NOMO-1 (cell line): Measurements from ENCODE around the gene MYPOP.
"Not testable (repeated sequence)": the region's sequence is repeated elsewhere in the genome, so short reads cannot be mapped to it uniquely, and the experiment has no call there.

ENCODE experiments used
- DNase-seq, 2 experiments: peaks; one replicate each; lab custom pipeline; 2025; ENCODE audit not compliant: unreplicated experiment in 2 of 2; lab: John Stamatoyannopoulos, UW

MYPOP gene

DNA sequence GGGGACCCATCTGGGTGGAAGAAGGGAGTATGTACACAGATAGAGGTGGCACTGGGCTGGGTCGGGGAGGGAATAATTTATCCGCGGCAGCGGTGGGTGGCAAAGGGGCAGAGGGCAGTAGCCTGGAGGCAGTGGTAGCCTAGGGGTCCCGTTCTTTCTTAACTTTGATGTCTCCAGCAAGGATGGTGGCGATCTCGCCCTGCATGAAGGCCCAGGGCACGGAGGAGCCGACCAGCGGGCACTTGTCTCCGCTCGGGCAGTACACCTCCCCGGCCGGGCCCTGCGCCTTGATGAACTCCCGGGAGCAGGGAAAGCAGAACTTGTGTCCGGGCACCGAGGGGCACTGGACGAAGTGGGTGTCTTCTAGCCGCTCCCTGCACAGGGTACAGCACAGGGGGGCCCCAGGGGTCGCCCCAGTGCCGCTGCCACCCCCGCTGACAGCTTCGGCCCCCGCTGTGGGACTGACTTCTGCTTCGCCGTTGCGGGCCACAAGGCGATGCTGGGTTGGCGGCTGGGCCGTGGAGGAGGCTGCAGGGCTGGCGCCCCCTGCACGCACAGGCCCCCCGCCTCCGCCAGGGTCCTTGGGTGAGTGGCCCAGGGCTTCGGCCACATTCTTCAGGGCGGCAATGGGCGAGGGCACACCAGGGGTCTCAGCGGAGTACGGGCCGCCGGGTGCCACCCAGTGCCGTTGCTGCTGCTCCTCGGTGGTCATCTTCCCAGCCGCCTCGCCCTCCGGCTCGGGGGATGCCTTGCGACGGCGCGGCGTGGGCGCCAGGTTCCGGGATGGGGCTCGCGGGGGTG is 18.3 kb downstream of the MYPOP start:
- DNase-seq, result no peak

GRCh38 chr19:45883586-45883880 is 18.9 kb downstream of the MYPOP start:
- DNase-seq, result no peak

- DNase-seq, result peak; percentile 70 to 71
These were observed 19.5 kb downstream of the MYPOP start for GRCh38 chr19:45882652-45883585.

DNA sequence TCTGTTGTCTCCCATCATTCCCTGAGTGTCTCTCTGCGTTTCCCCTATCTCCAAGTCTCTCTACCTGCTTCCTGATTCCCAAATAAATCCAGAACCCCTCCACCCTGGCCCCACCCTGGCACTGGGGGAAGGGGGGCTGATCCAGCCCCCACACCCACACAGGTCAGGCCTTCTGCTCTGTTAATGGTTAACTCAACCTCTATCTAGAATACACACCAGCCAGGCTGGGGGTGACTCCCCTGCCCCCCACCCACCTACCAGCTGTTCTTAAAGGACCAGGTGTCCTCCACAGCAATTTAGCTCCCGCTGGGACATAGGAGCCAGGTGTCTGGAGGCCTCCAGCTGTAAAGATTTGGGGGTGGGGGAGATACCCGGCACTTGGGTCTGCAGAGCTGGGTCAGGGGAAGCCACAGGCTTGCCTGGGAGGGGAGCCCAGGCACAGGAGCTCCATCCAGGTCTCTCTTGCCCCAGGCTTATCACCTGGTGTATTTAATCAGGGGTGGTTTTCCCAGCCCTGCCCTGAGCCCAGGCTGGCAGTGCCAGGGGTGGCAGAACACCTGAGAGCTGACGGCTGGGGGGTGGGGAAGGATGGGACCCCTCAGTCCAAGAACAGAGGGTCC is 20.4 kb downstream of the MYPOP start:
- no peak for DNase-seq

GRCh38 chr19:45881082-45881908 is 21.1 kb downstream of the MYPOP start:
- DNase-seq, result no peak

DNA sequence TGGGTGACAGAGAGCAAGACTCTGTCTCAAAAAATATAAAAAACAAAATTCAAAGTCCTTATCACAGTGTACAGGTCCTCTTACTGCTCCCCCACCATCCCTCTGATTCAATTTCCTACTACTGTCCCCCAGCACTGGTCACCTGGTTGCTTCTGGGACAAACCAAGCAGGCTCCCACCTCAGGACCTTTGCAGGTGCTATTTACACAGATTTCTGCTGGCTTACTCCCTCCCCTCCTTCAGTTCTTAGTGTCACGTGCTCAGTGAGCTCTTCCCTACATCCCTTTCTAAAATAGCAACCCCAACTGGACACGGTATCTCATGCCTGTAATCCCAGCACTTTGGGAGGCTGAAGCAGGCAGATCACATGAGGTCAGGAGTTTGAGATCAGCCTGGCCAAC is 22.4 kb downstream of the MYPOP start:
- no peak for DNase-seq

- DNase-seq, result no peak
These were observed 23.4 kb downstream of the MYPOP start for GRCh38 chr19:45879055-45879454.

- no peak for DNase-seq
These were observed 24.2 kb downstream of the MYPOP start for GRCh38 chr19:45878043-45878794.

DNA sequence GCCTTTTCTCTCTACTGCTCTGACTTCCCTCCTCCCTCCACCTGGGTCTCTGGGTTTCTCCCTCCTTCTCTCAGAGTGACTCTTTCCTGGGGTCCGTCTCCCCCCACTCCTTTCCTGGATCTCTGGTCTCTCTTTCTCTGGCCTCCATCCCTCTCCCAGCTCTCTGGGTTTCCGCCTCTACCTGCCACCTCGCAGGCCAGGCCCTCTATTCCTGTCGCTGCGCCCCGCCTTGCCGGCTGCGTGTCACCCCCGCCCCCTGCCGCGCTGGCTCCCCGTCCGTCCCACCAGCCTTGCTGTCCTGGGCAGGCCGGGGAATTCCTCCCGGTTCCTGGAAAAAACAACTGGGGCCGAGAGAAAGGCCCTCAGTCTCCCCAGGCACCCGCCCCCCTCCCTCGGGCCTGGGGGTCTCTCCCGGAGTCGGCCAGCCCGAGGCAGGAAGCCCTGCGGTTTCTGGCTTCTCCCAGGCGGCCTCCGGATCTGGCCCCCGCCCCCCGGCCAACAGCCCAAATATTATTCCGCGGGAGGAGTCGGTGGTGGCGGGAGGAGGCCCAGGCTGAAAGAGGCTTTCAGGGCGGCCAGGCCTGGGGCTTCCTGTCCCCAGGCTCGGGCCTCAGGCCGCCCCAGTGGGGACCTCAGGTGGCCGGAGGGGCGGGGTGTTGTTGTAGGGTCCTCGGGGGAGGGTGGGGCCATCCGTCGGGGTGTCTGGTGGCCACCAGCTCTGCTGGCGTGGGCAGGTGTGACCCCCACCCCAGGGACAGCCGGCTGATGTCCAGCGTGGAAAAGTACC is 25.8 kb downstream of the MYPOP start:
- no peak for DNase-seq

DNA sequence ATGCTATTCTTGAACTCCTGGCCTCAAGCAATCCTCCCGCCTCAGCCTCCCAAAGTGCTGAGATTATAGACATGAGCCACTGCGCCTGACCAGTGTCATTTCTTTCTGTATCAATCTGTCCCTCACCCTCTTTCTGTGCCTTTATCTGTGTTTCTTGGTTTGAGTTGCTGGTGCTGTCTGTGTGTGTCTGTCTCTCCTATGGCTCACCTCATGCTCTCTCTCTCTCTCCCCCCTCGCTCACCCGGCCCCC is 26.3 kb downstream of the MYPOP start:
- DNase-seq, result no peak

GRCh38 chr19:45874620-45874966 is 27.8 kb downstream of the MYPOP start:
- no peak for DNase-seq

GRCh38 chr19:45873219-45873772 is 29.1 kb downstream of the MYPOP start:
- DNase-seq, result no peak

- DNase-seq, result no peak
These were observed 30.1 kb downstream of the MYPOP start for GRCh38 chr19:45872095-45872919.

DNA sequence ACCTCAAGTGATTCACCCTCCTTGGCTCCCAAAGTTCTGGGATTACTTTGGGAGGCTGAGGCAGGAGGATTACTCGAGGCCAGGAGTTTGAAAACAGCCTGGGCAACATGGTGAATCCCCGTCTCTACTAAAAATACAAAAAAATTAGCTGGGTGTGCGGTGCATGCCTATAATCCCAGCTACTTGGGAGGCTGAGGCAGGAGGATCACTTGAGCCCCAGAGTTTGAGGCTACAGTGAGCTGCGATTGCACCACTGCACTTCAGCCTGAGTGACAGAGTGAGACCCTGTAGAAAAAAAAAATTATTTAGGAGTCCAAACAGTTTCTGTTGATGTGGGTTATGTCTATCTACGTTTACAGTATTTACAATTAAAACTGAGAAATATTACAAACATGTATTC is 31.6 kb downstream of the MYPOP start:
- DNase-seq, result no peak

DNA sequence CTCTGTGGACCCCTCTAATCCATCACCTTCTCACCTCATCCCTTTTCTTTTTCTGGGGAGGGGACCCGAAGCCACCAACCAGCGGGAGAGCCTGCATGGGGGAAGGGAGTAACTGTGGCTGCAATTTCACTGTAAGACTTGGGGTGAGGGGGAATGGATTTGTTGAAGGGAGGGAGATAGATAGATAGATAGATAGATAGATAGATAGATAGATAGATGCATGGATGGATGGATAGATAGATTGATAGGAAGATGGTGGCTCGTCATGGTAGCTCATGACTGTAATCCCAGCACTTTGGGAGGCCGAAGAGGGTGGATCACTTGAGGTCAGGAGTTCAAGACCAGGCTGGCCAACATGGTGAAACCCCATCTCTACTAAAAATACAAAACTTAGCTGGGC is 35.2 kb downstream of the MYPOP start:
- not testable (repeated sequence) for DNase-seq

DNA sequence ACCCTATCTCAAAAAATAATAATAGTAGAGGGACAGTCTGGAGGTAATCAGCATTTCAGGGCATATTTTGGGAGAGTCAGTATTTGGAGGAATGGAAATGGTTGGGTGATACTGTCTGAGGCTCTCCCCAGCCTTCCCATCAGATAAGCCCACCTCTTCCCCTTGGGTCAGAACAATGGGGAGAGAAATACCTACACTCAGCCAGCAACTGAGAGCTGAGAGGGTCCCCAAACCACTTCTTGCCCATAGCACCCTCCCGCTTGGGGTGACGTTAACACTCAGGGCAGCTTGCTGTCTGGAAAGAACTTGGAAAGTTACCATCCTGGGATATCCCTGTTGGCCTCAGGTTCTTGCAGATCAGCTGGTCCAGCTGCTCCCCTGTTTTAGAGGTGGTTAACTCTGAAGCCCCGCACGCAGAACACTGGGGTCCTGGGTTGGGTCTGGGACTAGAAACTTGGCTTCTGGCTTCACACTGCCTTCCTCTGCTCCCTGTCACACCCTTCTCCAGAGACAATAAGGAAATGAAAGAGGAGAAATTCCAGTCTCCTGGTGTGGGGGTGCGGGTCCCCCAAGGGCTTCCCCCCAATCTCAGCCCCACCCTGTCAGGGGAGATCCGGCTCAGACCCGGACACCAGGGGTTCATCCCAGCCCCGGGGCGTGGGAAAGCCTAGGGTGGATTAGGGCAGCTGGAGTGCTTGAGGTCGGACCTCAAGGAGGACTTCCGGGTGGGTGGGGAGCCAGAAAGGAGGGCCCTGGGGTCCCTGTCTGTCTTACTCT is 35.8 kb downstream of the MYPOP start:
- DNase-seq, result no peak

DNA sequence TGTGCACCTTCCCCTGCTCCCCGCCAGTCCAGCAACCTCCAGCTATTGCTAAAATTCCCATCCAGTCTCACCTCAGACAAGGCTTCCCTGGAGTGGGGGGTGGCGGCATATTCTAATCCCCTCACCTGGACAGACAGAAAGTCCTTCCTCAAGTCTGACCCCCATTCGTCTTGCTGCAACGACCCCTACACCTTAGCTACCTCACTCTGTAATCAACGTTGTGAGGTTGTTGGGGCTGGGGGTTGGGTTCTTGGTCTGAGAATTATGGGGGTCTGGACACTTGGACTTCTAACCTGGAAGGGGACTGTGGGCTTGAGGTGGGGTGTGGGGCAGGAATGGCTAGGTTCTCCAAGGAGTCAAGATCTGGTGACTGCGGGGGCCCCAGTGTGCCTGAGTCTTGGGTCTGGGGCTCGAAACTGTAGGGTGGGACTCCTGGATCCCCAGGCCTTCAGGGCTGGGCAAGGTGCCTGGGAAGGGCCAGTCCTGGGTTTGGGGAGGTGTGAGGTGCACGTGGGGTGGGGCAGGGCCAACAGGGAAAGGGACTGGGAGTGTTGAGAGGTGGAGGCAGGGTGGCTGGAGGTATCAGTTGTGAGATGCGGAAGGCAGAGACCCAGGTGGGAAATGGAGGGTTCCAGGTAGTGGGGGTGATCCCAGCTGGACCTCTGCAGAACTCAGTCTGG is 37.0 kb downstream of the MYPOP start:
- no peak for DNase-seq
